Heart left ventricle (tissue), 13 donors: Measurements from ENCODE around the gene RAD23A.

Experiments
- CTCF ChIP-seq, 12 donors: fragments of 200-600 bp; sonication (generic) in 4 of 12; IDR thresholded peaks; one replicate each; pipeline versions ENCODE4 v1.5.0 to v1.8.0; 2018 to 2022; ENCODE audit warnings: antibody characterized with exemption in 12 of 12, mild to moderate bottlenecking in 5 of 12
- POLR2A ChIP-seq, 2 donors: fragments of 450-650 bp; IDR thresholded peaks; one replicate each; pipeline ENCODE4 v1.6.1; 2017; ENCODE audit warnings: antibody characterized with exemption in 2 of 2, mild to moderate bottlenecking in 2 of 2, moderate library complexity in 2 of 2
- donor health status: ischemic (EF 13 %, LVEDD 7.1; RV severe dilation, severe dysfunction).
- donor health status: DM: no; HTN: yes; CAD: no.
- donor health status: DM: no; HTN: no; CAD: no.
- donor health status: ischemic (EF 25% LVEDD 6.9; RV normal size, moderate dysfunction).
- donor health status: ischemic (EF 25% LVEDD 5.7; RV mildly dilated, moderate dysfunction).
- donor health status: ischemic (EF 35%, LVEDD 5.7; RV mildly dilated, moderate dysfunction).
- donor health status: nonischemic (EF 11% LVEDD 7.7; RV severe dilation, severe dysfunction).
- donor health status: DM: yes; HTN: yes; CAD: no.
- donor health status: PGD.
- donor health status: ischemic (EF 29% LVEDD 5.4; RV normal size, mild dysfunction).
- donor health status: nonischemic (EF 23%, LVEDD 6.1; RV moderate dilation, normal function).

GRCh38 chr19:12940897-12941296 is 4.8 kb upstream of the RAD23A start:
- TF ChIP-seq CTCF (IDR thresholded peaks at IDR 0.05) (no peak), POLR2A (IDR thresholded peaks at IDR 0.05) (no peak)
